Measurements from ENCODE around the gene BAHD1. TPM values are rescaled to one million over a fixed set of nuclear protein-coding genes. Genes with fewer than 3 reads are reported as not detected.

Gene BAHD1
- total and polyA plus RNA-seq, 2 experiments from 2014 or later, result 11.2 to 40.1 TPM

DNA sequence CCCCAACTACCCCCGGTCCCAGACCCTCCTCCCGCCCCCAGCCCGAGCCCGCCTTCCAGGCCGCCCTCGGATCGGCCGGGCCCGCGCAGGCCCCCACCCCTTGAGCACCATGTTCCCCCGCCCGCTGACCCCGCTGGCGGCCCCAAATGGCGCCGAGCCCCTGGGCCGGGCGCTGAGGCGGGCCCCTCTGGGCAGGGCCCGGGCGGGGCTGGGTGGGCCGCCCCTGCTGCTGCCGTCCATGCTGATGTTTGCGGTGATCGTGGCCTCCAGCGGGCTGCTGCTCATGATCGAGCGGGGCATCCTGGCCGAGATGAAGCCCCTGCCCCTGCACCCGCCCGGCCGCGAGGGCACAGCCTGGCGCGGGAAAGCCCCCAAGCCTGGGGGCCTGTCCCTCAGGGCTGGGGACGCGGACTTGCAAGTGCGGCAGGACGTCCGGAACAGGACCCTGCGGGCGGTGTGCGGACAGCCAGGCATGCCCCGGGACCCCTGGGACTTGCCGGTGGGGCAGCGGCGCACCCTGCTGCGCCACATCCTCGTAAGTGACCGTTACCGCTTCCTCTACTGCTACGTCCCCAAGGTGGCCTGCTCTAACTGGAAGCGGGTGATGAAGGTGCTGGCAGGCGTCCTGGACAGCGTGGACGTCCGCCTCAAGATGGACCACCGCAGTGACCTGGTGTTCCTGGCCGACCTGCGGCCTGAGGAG lies 30.5 kb downstream of the BAHD1 start (continued):
- TF ChIP-seq, protein P1, sequence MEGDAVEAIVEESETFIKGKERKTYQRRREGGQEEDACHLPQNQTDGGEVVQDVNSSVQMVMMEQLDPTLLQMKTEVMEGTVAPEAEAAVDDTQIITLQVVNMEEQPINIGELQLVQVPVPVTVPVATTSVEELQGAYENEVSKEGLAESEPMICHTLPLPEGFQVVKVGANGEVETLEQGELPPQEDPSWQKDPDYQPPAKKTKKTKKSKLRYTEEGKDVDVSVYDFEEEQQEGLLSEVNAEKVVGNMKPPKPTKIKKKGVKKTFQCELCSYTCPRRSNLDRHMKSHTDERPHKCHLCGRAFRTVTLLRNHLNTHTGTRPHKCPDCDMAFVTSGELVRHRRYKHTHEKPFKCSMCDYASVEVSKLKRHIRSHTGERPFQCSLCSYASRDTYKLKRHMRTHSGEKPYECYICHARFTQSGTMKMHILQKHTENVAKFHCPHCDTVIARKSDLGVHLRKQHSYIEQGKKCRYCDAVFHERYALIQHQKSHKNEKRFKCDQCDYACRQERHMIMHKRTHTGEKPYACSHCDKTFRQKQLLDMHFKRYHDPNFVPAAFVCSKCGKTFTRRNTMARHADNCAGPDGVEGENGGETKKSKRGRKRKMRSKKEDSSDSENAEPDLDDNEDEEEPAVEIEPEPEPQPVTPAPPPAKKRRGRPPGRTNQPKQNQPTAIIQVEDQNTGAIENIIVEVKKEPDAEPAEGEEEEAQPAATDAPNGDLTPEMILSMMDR (conservative IDR thresholded peaks at IDR 0.05; ENCODE audit: low read depth in 2 of 2), result no peak
- TF ChIP-seq POLR2AphosphoS5 (IDR thresholded peaks at IDR 0.05; ENCODE audit: low read depth) (no peak), STAT1 (IDR thresholded peaks at IDR 0.05; ENCODE audit: unreplicated experiment) (no peak), ZNF114 (CRISPR knock-in tag; IDR thresholded peaks at IDR 0.05) (no peak), CREB1 (CRISPR knock-in tag; IDR thresholded peaks at IDR 0.05; ENCODE audit: low read depth) (no peak)

DNA sequence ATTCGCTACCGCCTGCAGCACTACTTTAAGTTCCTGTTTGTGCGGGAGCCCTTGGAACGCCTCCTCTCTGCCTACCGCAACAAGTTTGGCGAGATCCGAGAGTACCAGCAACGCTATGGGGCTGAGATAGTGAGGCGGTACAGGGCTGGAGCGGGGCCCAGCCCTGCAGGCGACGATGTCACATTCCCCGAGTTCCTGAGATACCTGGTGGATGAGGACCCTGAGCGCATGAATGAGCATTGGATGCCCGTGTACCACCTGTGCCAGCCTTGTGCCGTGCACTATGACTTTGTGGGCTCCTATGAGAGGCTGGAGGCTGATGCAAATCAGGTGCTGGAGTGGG lies 31.0 kb downstream of the BAHD1 start:
- peak overlapping the region; percentile 81 for H3K4me3 ChIP-seq
- ATAC-seq (peak; percentile 63), DNase-seq (ENCODE audit: low spot score) (peak; percentile 86)
- peaks cover 17% of the 10 kb centered on the region for H3K4me1 ChIP-seq (ENCODE audit: insufficient read depth)
- H3K27ac Mint-ChIP-seq, result no peak overlapping the region
- H3K36me3 ChIP-seq (ENCODE audit: insufficient read depth), result no peaks in the 10 kb centered on the region
- peaks cover 37% of the 10 kb centered on the region for H3K4me1 Mint-ChIP-seq
- no peaks in the 10 kb centered on the region for H3K79me2 ChIP-seq (replicated peaks; ENCODE audit: insufficient read depth)
- H4K20me1 ChIP-seq (replicated peaks; ENCODE audit: insufficient read depth), result peaks cover 7% of the 10 kb centered on the region; the same call in 1 of the 2 replicates
- no peak for TF ChIP-seq NANOG (IDR thresholded peaks at IDR 0.05; ENCODE audit: borderline replicate concordance)
- TF ChIP-seq, protein P2, sequence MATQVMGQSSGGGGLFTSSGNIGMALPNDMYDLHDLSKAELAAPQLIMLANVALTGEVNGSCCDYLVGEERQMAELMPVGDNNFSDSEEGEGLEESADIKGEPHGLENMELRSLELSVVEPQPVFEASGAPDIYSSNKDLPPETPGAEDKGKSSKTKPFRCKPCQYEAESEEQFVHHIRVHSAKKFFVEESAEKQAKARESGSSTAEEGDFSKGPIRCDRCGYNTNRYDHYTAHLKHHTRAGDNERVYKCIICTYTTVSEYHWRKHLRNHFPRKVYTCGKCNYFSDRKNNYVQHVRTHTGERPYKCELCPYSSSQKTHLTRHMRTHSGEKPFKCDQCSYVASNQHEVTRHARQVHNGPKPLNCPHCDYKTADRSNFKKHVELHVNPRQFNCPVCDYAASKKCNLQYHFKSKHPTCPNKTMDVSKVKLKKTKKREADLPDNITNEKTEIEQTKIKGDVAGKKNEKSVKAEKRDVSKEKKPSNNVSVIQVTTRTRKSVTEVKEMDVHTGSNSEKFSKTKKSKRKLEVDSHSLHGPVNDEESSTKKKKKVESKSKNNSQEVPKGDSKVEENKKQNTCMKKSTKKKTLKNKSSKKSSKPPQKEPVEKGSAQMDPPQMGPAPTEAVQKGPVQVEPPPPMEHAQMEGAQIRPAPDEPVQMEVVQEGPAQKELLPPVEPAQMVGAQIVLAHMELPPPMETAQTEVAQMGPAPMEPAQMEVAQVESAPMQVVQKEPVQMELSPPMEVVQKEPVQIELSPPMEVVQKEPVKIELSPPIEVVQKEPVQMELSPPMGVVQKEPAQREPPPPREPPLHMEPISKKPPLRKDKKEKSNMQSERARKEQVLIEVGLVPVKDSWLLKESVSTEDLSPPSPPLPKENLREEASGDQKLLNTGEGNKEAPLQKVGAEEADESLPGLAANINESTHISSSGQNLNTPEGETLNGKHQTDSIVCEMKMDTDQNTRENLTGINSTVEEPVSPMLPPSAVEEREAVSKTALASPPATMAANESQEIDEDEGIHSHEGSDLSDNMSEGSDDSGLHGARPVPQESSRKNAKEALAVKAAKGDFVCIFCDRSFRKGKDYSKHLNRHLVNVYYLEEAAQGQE (IDR thresholded peaks at IDR 0.05; ENCODE audit: unreplicated experiment), result no peak
- no peak for TF ChIP-seq JUNB (IDR thresholded peaks at IDR 0.05; ENCODE audit: unreplicated experiment)
- no peaks in the 10 kb centered on the region for H3K27me3 ChIP-seq (ENCODE audit: insufficient read depth)
- H3K27me3 Mint-ChIP-seq (ENCODE audit: insufficient read depth, low read depth, poor library complexity), result peaks cover 22% of the 10 kb centered on the region
- peak overlapping the region; percentile 84 for H3K4me3 Mint-ChIP-seq
- no peaks in the 10 kb centered on the region for H3K9me2 ChIP-seq (ENCODE audit: insufficient read depth)
- H3K36me3 Mint-ChIP-seq (ENCODE audit: low read depth), result peaks cover 13% of the 10 kb centered on the region
- H3K4me2 ChIP-seq, result peak overlapping the region; percentile 98
- H3F3A ChIP-seq (replicated peaks; ENCODE audit: low read depth), result peaks cover 15% of the 10 kb centered on the region
- no peaks in the 10 kb centered on the region for H3K9me3 Mint-ChIP-seq
- peak overlapping the region; percentile 81 for H2AFZ ChIP-seq
- no peak overlapping the region for H3K27ac ChIP-seq (ENCODE audit: low read depth)

Data from GM23338 (cell line).